ENCODE measurements around the gene GAS7. TPM values are rescaled to one million over a fixed set of nuclear protein-coding genes. Genes with fewer than 3 reads are reported as not detected.

The GAS7 gene
- total RNA-seq, 1 experiment from 2014 or later, result 4.1 TPM

- TF ChIP-seq EGR1 (IDR thresholded peaks at IDR 0.05; ENCODE audit: low read depth) (no peak), MAX (IDR thresholded peaks at IDR 0.05) (no peak), ZFX (IDR thresholded peaks at IDR 0.05) (no peak), EZH2phosphoT487 (IDR thresholded peaks at IDR 0.05; ENCODE audit: borderline replicate concordance) (no peak), POLR2A (IDR thresholded peaks at IDR 0.05; ENCODE audit: borderline replicate concordance, extremely low read depth, insufficient read depth, insufficient read length) (no peak), ZNF274 (IDR thresholded peaks at IDR 0.05; ENCODE audit: low read depth, low read length) (no peak), CEBPB (IDR thresholded peaks at IDR 0.05; ENCODE audit: low read depth) (no peak), REST (IDR thresholded peaks at IDR 0.05; ENCODE audit: low read depth) (no peak), SRF (IDR thresholded peaks at IDR 0.05; ENCODE audit: low read depth) (no peak), FOSL1 (IDR thresholded peaks at IDR 0.05; ENCODE audit: low read depth) (no peak), CTCF (IDR thresholded peaks at IDR 0.05 in 2 of 3, conservative IDR thresholded peaks at IDR 0.05 in 1 of 3; ENCODE audit: borderline replicate concordance in 1 of 3, insufficient read depth in 1 of 3, low read depth in 2 of 3, low read length in 2 of 3) (no peak), RAD21 (IDR thresholded peaks at IDR 0.05; ENCODE audit: low read depth) (no peak), CBX3 (IDR thresholded peaks at IDR 0.05; ENCODE audit: low read depth) (no peak), POLR2AphosphoS5 (IDR thresholded peaks at IDR 0.05; ENCODE audit: low read depth, low read length) (no peak), TCF7L2 (IDR thresholded peaks at IDR 0.05; ENCODE audit: borderline replicate concordance, extremely low read depth, insufficient read depth, insufficient read length) (no peak), YY1 (IDR thresholded peaks at IDR 0.05; ENCODE audit: extremely low read depth, insufficient replicate concordance, low read depth, low read length) (no peak), JUND (IDR thresholded peaks at IDR 0.05) (no peak), EZH2 (IDR thresholded peaks at IDR 0.05) (no peak), ATF3 (IDR thresholded peaks at IDR 0.05) (no peak), SIN3A (IDR thresholded peaks at IDR 0.05; ENCODE audit: low read depth) (no peak)
- RAD21 ChIA-PET (ENCODE audit: low non-redundant PET in 1 of 2, low total read pairs in 2 of 2, uncharacterized antibody in 2 of 2, unreplicated experiment in 2 of 2), result no interaction called here
These were observed 11.5 kb downstream of the GAS7 start for GRCh38 chr17:10186771-10187410.

More at GRCh38 chr17:10186771-10187410, 11.5 kb downstream of the GAS7 start:
- DNase-seq (ENCODE audit: low read depth, low spot score) (no peak), ATAC-seq (no peak)
- intact Hi-C loops (cut with micrococcal nuclease), result no loop called here
- H4K20me1 ChIP-seq (ENCODE audit: insufficient read depth), result no peaks in the 10 kb centered on the region
- no peaks in the 10 kb centered on the region; the same call in 1 of the 2 replicates for H3K27me3 ChIP-seq (ENCODE audit: insufficient read depth, low read length)
- H2AFZ ChIP-seq (ENCODE audit: low read depth, low read length, poor library complexity, severe bottlenecking), result no peak overlapping the region
- H3K9me2 ChIP-seq (ENCODE audit: insufficient read depth), result no peaks in the 10 kb centered on the region
- H3K4me2 ChIP-seq (ENCODE audit: low read length), result no peak overlapping the region
- POLR2A ChIA-PET, result no interaction called here
- H3K79me2 ChIP-seq (ENCODE audit: insufficient read depth, low read length), result no peaks in the 10 kb centered on the region
- H3K4me3 ChIP-seq (replicated peaks in 1 of 2; ENCODE audit: low read depth in 1 of 2, low read length in 2 of 2), result no peak overlapping the region
- H3K36me3 ChIP-seq (ENCODE audit: control insufficient read depth in 1 of 2, insufficient read depth in 2 of 2, low read length in 2 of 2), result no peaks in the 10 kb centered on the region
- H3K27ac ChIP-seq (ENCODE audit: low read depth, low read length), result no peak overlapping the region
- peaks cover 0 to 2% of the 10 kb centered on the region in 2 experiments; a peak in 1 of 4 replicates for H3K4me1 ChIP-seq (ENCODE audit: control insufficient read depth in 1 of 2, insufficient read depth in 2 of 2, low read length in 2 of 2)
- no peak overlapping the region for H3K9ac ChIP-seq (ENCODE audit: low read length)
- no peaks in the 10 kb centered on the region for H3K9me3 ChIP-seq (ENCODE audit: control insufficient read depth in 1 of 2, insufficient read depth in 1 of 2, low read depth in 1 of 2, low read length in 2 of 2)
- CTCF ChIA-PET, result interaction anchor here (0.7 kb wide), 1 partner anchor 204 kb away, joined by 3 read pairs; no protein-coding TSS in a partner anchor
- no TSS peak for BruUV-seq (replicated peaks)

Data from HCT116 (cell line).